Measurements from ENCODE around the gene PON1. TPM values are rescaled to one million over a fixed set of nuclear protein-coding genes. Genes with fewer than 3 reads are reported as not detected.

Gene PON1
- total and polyA plus RNA-seq, 2 of the 8 experiments (the other 6 are each of a cell fraction or from before 2014, with no cell fraction given), result not detected

DNA sequence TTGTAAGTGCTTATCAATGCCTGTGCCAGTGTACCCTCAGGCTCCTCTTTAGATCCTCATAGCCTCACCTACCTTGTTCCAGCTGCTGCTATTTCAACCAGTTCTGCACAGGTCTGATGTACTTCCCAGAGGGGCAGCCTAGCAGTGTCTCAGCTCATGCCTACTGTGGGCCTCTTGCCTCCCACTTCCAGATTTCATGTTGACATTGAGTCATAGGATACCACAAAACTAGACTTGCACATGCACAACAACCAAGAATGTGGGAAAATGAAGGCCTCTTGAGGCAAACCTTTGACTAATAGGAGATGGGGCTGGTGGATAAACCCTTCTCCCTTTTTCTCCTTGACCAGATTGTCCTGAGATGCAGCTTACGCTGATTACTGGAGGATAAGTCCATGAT, 40.8 kb upstream of the PON1 start:
- Histone ChIP-seq H4K8ac (ENCODE audit: extremely low read depth, insufficient read depth, low read length) (no peak overlapping the region), H2BK5ac (ENCODE audit: low read depth, low read length) (no peak overlapping the region), H2BK20ac (ENCODE audit: low read length) (no peak overlapping the region), H2BK12ac (ENCODE audit: low read depth, low read length) (no peak overlapping the region), H3K23me2 (ENCODE audit: low read depth, low read length) (no peaks in the 10 kb centered on the region), H3K18ac (ENCODE audit: extremely low read depth, low read length) (no peak overlapping the region), H3K27me3 (replicated peaks in 1 of 4; ENCODE audit: control insufficient read depth in 3 of 4, extremely low read depth in 1 of 4, insufficient read depth in 3 of 4, low read length in 3 of 4) (no peaks in the 10 kb centered on the region), H3K14ac (ENCODE audit: insufficient read length) (no peak overlapping the region), H3K56ac (replicated peaks; ENCODE audit: insufficient read length, low read depth, low read length) (no peak overlapping the region), H3K4me2 (ENCODE audit: insufficient read depth in 1 of 2, low read depth in 2 of 2, low read length in 2 of 2) (no peak overlapping the region), H4K91ac (replicated peaks; ENCODE audit: insufficient read length, low read length) (no peak overlapping the region), H3K27ac (ENCODE audit: low read depth, low read length) (no peak overlapping the region), H3K36me3 (ENCODE audit: control insufficient read depth in 2 of 4, insufficient read depth in 4 of 4, low read length in 3 of 4) (no peaks in the 10 kb centered on the region), H2BK15ac (ENCODE audit: low read length) (no peak overlapping the region), H3K9ac (replicated peaks in 1 of 4; ENCODE audit: extremely low read depth in 1 of 4, low read depth in 3 of 4, low read length in 3 of 4) (no peak overlapping the region), H3K4me3 (ENCODE audit: extremely low read depth in 1 of 4, insufficient read depth in 2 of 4, low read depth in 3 of 4, low read length in 4 of 4) (no peak overlapping the region), H4K20me1 (replicated peaks in 1 of 2; ENCODE audit: control insufficient read depth in 1 of 2, insufficient read depth in 2 of 2, low read length in 2 of 2) (no peaks in the 10 kb centered on the region), H4K5ac (ENCODE audit: insufficient read length, low read depth, low read length) (no peak overlapping the region), H2BK120ac (replicated peaks; ENCODE audit: low read depth, low read length) (no peak overlapping the region), H3K23ac (ENCODE audit: insufficient read length) (no peak overlapping the region), H3K4me1 (replicated peaks in 1 of 4; ENCODE audit: control insufficient read depth in 3 of 4, insufficient read depth in 4 of 4, low read length in 3 of 4) (no peaks in the 10 kb centered on the region), H2AFZ (ENCODE audit: low read length) (no peak overlapping the region), H3K79me2 (ENCODE audit: control insufficient read depth in 1 of 2, insufficient read depth in 2 of 2, low read length in 2 of 2) (no peaks in the 10 kb centered on the region), H2AK5ac (ENCODE audit: low read depth, low read length) (no peak overlapping the region), H3K4ac (replicated peaks; ENCODE audit: insufficient read length, low read depth, low read length) (no peak overlapping the region), H3K9me3 (ENCODE audit: insufficient read depth in 2 of 2, low read depth in 1 of 2, low read length in 1 of 2) (no peaks in the 10 kb centered on the region), H3K79me1 (ENCODE audit: low read depth, low read length) (no peaks in the 10 kb centered on the region)
- ChIA-PET POLR2A (ENCODE audit: partially characterized antibody) (no interaction called here), CTCF (ENCODE audit: partially characterized antibody) (interaction anchor here (1.1 kb wide), 1 partner anchor 8 kb away, joined by 3 read pairs; no protein-coding TSS in a partner anchor)
- 100% methylated on average over 1 of the region's 1 CpG; no CpG with 5 or more reads in 1 of the 2 experiments for whole genome bisulfite sequencing, 2 experiments (ENCODE audit: extremely low coverage in 1 of 2, insufficient coverage in 1 of 2, insufficient read length in 1 of 2, insufficient replicate concordance in 2 of 2, low coverage in 1 of 2, low lambda C conversion rate in 2 of 2, missing lambda C conversion rate in 1 of 2)
- DNase-seq (ENCODE audit: low read depth in 1 of 2, low spot score in 2 of 2), result no peak
- no peak for FAIRE-seq
- TF ChIP-seq BACH1 (IDR thresholded peaks at IDR 0.05; ENCODE audit: low read length) (no peak), SIX5 (IDR thresholded peaks at IDR 0.05; ENCODE audit: low read depth, low read length) (no peak), EGR1 (IDR thresholded peaks at IDR 0.05; ENCODE audit: borderline replicate concordance, low read depth, low read length) (no peak), KDM4A (IDR thresholded peaks at IDR 0.05; ENCODE audit: low read depth, low read length, severe bottlenecking) (no peak), JUND (IDR thresholded peaks at IDR 0.05; ENCODE audit: low read length) (no peak), KDM1A (IDR thresholded peaks at IDR 0.05; ENCODE audit: borderline replicate concordance, low read length) (no peak), BCL11A (IDR thresholded peaks at IDR 0.05; ENCODE audit: low read depth in 2 of 2, low read length in 2 of 2) (no peak), YY1 (IDR thresholded peaks at IDR 0.05; ENCODE audit: low read depth, low read length) (no peak), HDAC6 (IDR thresholded peaks at IDR 0.05; ENCODE audit: low read depth, low read length) (no peak), CHD2 (IDR thresholded peaks at IDR 0.05; ENCODE audit: low read length) (no peak), SIN3A (conservative IDR thresholded peaks at IDR 0.05 in 1 of 2, IDR thresholded peaks at IDR 0.05 in 1 of 2; ENCODE audit: low read depth in 1 of 2, low read length in 2 of 2) (no peak), CBX8 (IDR thresholded peaks at IDR 0.05; ENCODE audit: borderline replicate concordance, low read depth, low read length) (no peak), SP1 (IDR thresholded peaks at IDR 0.05; ENCODE audit: low read depth, low read length) (no peak), SP2 (IDR thresholded peaks at IDR 0.05; ENCODE audit: low read length) (no peak)
- TF ChIP-seq, protein P1, sequence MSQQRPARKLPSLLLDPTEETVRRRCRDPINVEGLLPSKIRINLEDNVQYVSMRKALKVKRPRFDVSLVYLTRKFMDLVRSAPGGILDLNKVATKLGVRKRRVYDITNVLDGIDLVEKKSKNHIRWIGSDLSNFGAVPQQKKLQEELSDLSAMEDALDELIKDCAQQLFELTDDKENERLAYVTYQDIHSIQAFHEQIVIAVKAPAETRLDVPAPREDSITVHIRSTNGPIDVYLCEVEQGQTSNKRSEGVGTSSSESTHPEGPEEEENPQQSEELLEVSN (IDR thresholded peaks at IDR 0.05), result no peak

Data from H1 (cell line).